Vagina (tissue), 2 donors: ENCODE measurements around the gene CD300LG. TPM values are rescaled to one million over a fixed set of nuclear protein-coding genes. Genes with fewer than 3 reads are reported as not detected.

Source experiments
- DNase-seq, 2 donors: peaks; one replicate each; pipeline ENCODE4 v3.0.0-alpha.2; 2017; ENCODE audit errors: extremely low spot score in 2 of 2
- H3K27ac ChIP-seq: fragments of 200-600 bp; sonication (generic); one replicate; pipeline ENCODE4 v1.5.1; 2019
- H3K27me3 ChIP-seq: fragments of 200-600 bp; sonication (generic); one replicate; pipeline ENCODE4 v1.5.1; 2019
- H3K36me3 ChIP-seq, 2 donors: fragments of 200-600 bp; sonication (generic); one replicate each; pipeline ENCODE4 v1.5.1; 2017 to 2019
- H3K4me1 ChIP-seq: fragments of 200-600 bp; sonication (generic); one replicate; pipeline ENCODE4 v1.5.1; 2019
- H3K4me3 ChIP-seq, 2 donors: fragments of 200-600 bp; sonication (generic); 1 replicate in 1 of 2; 2 replicates in 1 of 2; pipeline ENCODE4 v1.5.1; 2016 to 2019
- H3K9me3 ChIP-seq: fragments of 200-600 bp; sonication (generic); one replicate; pipeline ENCODE4 v1.5.1; 2019
- POLR2A ChIP-seq, 2 donors: fragments of 450-650 bp; IDR thresholded peaks; one replicate each; pipeline ENCODE4 v1.6.1; 2017; ENCODE audit warnings: antibody characterized with exemption in 2 of 2, mild to moderate bottlenecking in 2 of 2, moderate library complexity in 2 of 2
- POLR2AphosphoS5 ChIP-seq, 2 donors: sonication (generic); formaldehyde crosslinking; IDR thresholded peaks; one replicate each; pipeline ENCODE4 v1.9.0; 2017; ENCODE audit warnings: antibody characterized with exemption in 2 of 2, mild to moderate bottlenecking in 2 of 2, low read depth in 1 of 2; ENCODE audit not compliant: insufficient read depth in 1 of 2
- intact Hi-C: fragments of 100-400 bp; cut with DNase I; formaldehyde crosslinking; loops from one replicate; pipeline ENCODE4 v1.15.1; 2023
- total RNA-seq: library from RNA; depleted of rRNA; stranded (reverse); fragments of >200 nt; gene quantifications from one replicate; pipeline ENCODE4 v1.2.3, GENCODE V29; 2016
- TF ChIP-seq, protein P1 (sequence below), 3 experiments: fragments of 450-650 bp in 2 of 3; fragments of 200-600 bp in 1 of 3; sonication (generic) in 1 of 3; IDR thresholded peaks; one replicate each; pipeline ENCODE4 v1.5.1; 2017 to 2019; ENCODE audit warnings: antibody characterized with exemption in 3 of 3, mild to moderate bottlenecking in 2 of 3, moderate library complexity in 2 of 3

CD300LG gene
- total RNA-seq, 1 donor from 2014 or later, result 5.6 TPM

DNA sequence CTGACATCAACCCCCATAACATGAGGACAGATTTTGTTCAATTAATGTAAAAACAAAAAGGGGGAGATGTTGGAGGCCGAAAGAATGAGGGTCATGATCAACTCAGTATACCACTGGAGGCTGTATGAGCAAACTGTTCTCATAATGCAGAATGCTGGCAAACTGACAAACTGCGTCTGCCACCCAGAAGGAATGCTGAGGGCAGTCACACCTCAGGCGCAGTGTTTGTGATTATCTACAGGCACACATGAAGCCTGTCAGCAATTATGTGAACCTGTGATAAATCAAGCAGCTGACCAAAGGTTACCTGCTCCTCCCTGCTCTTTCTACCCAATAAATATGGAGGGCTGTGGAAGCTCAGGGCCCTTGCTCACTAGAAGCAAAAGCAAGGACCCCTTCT lies 27.3 kb downstream of the CD300LG start:
- Histone ChIP-seq H3K4me3 (no peak overlapping the region), H3K27me3 (no peaks in the 10 kb centered on the region), H3K27ac (no peak overlapping the region), H3K36me3 (no peaks in the 10 kb centered on the region), H3K4me1 (no peaks in the 10 kb centered on the region), H3K9me3 (no peaks in the 10 kb centered on the region)
- intact Hi-C loops, result no loop called here
- no peak for TF ChIP-seq POLR2A (IDR thresholded peaks at IDR 0.05)
- TF ChIP-seq POLR2AphosphoS5 (IDR thresholded peaks at IDR 0.05; ENCODE audit: insufficient read depth in 1 of 2, low read depth in 1 of 2), result no peak
- TF ChIP-seq, protein P1, sequence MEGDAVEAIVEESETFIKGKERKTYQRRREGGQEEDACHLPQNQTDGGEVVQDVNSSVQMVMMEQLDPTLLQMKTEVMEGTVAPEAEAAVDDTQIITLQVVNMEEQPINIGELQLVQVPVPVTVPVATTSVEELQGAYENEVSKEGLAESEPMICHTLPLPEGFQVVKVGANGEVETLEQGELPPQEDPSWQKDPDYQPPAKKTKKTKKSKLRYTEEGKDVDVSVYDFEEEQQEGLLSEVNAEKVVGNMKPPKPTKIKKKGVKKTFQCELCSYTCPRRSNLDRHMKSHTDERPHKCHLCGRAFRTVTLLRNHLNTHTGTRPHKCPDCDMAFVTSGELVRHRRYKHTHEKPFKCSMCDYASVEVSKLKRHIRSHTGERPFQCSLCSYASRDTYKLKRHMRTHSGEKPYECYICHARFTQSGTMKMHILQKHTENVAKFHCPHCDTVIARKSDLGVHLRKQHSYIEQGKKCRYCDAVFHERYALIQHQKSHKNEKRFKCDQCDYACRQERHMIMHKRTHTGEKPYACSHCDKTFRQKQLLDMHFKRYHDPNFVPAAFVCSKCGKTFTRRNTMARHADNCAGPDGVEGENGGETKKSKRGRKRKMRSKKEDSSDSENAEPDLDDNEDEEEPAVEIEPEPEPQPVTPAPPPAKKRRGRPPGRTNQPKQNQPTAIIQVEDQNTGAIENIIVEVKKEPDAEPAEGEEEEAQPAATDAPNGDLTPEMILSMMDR (IDR thresholded peaks at IDR 0.05), result no peak
- no peak for DNase-seq

DNA sequence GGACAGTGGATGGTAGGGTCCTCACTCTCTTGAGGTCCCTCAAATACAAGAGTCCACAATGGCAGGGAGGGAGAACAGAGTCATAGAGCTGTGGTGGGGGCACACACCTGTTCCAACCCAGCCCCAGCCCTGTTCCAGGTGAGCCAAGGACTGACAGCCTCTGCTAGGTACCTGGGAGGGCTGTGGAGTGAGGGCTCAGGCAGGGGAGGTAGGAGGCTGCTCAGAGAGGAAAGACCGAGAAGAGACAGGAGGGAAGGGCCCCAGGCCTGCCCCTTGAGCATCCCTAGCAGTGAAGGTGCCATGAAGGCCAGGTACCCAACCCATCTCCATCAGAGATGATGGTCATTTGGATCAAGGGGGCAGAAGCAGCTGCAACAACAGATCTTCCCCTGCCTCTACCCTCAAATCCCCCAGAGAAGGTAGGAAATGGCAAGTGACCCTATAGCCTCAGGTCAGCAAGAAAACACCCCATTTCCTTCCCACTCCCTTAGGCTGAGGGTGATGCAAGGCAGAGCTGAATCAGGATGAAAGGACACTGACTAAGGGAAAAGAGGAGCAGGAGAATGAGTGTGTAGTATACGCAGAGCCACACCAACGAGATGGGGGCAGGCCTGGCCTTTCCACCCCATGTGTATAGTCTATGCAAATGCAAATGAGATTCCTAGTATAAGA lies 28.6 kb downstream of the CD300LG start:
- TF ChIP-seq, protein P1 (IDR thresholded peaks at IDR 0.05), result no peak
- TF ChIP-seq POLR2AphosphoS5 (IDR thresholded peaks at IDR 0.05; ENCODE audit: insufficient read depth in 1 of 2, low read depth in 1 of 2) (no peak), POLR2A (IDR thresholded peaks at IDR 0.05) (no peak)
- no peaks in the 10 kb centered on the region for H3K4me1 ChIP-seq
- H3K27ac ChIP-seq, result no peak overlapping the region
- intact Hi-C loops, result no loop called here
- no peak for DNase-seq
- H3K27me3 ChIP-seq, result no peaks in the 10 kb centered on the region
- H3K4me3 ChIP-seq, result no peak overlapping the region
- H3K36me3 ChIP-seq, result no peaks in the 10 kb centered on the region
- no peaks in the 10 kb centered on the region for H3K9me3 ChIP-seq

DNA sequence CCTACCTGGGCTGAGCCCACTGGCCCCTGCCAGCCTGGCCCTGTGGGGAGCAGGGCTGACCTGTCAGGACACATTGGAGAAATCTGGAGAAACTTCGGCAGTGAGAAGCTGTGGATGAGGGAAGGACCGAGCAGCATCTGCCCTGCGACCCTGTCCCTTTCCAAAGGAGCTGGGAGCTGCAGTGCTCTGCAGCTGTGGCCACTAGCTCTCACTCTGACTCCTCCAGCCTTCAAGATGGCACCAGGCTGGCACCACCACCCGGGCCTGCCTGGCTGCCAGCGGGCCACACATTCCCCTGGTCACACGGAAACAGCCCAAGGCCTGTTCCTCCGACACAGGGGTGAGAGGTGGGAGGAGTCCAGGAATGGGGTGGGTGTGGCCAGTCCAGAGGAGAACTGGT lies 30.1 kb downstream of the CD300LG start:
- Histone ChIP-seq H3K9me3 (no peaks in the 10 kb centered on the region), H3K27me3 (no peaks in the 10 kb centered on the region), H3K4me1 (no peaks in the 10 kb centered on the region), H3K36me3 (peaks cover 0 to 4% of the 10 kb centered on the region in 2 donors), H3K4me3 (no peak overlapping the region), H3K27ac (no peak overlapping the region)
- TF ChIP-seq POLR2A (IDR thresholded peaks at IDR 0.05) (no peak), POLR2AphosphoS5 (IDR thresholded peaks at IDR 0.05; ENCODE audit: insufficient read depth in 1 of 2, low read depth in 1 of 2) (no peak)
- TF ChIP-seq, protein P1 (IDR thresholded peaks at IDR 0.05), result no peak
- DNase-seq, result no peak
- intact Hi-C loops, result no loop called here

DNA sequence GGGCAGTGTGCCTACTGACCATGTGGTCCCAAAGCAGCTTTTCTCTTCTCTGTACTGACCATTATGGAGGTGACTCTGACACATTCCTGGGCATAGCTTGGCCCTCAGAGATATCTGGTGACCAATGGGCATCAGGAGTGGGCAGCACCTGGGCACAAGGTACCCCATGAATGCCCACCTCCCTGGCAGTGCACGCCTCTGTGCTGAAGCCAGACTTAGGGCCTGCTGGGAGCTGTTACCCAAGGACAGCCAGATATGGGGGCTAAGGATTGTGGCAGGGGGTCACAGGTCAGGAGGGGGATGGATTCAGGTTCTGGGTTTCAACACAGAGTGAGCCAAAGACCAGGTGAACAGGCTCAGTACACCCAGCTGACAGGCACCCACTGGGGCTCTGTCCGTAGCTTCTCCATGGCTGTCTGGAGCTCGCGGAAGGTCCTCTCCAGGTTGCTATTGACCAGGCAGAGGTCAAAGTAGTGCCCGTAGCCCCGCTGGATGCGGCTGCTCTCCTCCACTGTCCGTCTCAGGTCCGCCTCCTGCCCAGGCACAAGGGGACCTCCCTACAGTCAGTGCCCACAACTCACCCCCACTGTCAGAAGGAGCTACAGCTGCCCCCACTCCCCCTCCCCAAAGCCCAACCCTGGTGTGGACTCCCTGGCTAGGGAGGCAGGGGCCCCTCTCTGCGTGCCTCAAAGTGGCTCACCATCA lies 30.6 kb downstream of the CD300LG start:
- Histone ChIP-seq H3K9me3 (no peaks in the 10 kb centered on the region), H3K27ac (no peak overlapping the region), H3K4me1 (no peaks in the 10 kb centered on the region), H3K27me3 (no peaks in the 10 kb centered on the region), H3K4me3 (no peak overlapping the region), H3K36me3 (peaks cover 0 to 4% of the 10 kb centered on the region in 2 donors)
- intact Hi-C loops, result no loop called here
- no peak for DNase-seq
- TF ChIP-seq, protein P1 (IDR thresholded peaks at IDR 0.05), result no peak
- no peak for TF ChIP-seq POLR2AphosphoS5 (IDR thresholded peaks at IDR 0.05; ENCODE audit: insufficient read depth in 1 of 2, low read depth in 1 of 2)
- TF ChIP-seq POLR2A (IDR thresholded peaks at IDR 0.05), result no peak
